Keratinocyte (primary cell): ENCODE data around the gene NODAL. TPM values are rescaled to one million over a fixed set of nuclear protein-coding genes. Genes with fewer than 3 reads are reported as not detected.

ENCODE experiments used
- DNase-seq: peaks from one replicate; pipeline ENCODE4 v3.0.0-alpha.2; 2011; ENCODE audit warnings: low read depth, missing footprints, low spot score
- FAIRE-seq: peaks from 2 replicates; lab custom pipeline; 2011; peaks lifted over from hg19 to GRCh38; lab: Jason Lieb, UNC
- H2AFZ ChIP-seq: 2 replicates; pipeline ENCODE4 v1.6.0; 2012; ENCODE audit warnings: low read length, control low read depth, inconsistent platforms; ENCODE audit not compliant: control insufficient read depth
- H3K27ac ChIP-seq: 2 replicates; pipeline ENCODE4 v1.5.1; 2011; ENCODE audit warnings: low read length; ENCODE audit not compliant: control insufficient read depth, insufficient read depth
- H3K27me3 ChIP-seq: 3 replicates; pipeline ENCODE4 v1.6.0; 2011; ENCODE audit warnings: low read length; ENCODE audit not compliant: control insufficient read depth, insufficient read depth; ENCODE audit errors: extremely low read depth
- H3K36me3 ChIP-seq, 2 experiments: 2 replicates in 1 of 2; 3 replicates in 1 of 2; pipeline ENCODE4 v1.5.1; 2011; ENCODE audit warnings: low read length in 2 of 2, mild to moderate bottlenecking in 1 of 2; ENCODE audit not compliant: control insufficient read depth in 2 of 2, insufficient read depth in 2 of 2; ENCODE audit errors: extremely low read depth in 1 of 2
- H3K4me1 ChIP-seq: 3 replicates; pipeline ENCODE4 v1.5.1; 2011; ENCODE audit warnings: low read length; ENCODE audit not compliant: control insufficient read depth, insufficient read depth; ENCODE audit errors: extremely low read depth
- H3K4me2 ChIP-seq: 3 replicates; pipeline ENCODE4 v1.6.0; 2011; ENCODE audit warnings: low read depth, low read length; ENCODE audit not compliant: control insufficient read depth, insufficient read depth; ENCODE audit errors: extremely low read depth
- H3K4me3 ChIP-seq, 3 experiments: fragments of 200-600 bp in 1 of 3; sonication (generic) in 1 of 3; 2 replicates in 2 of 3; 3 replicates in 1 of 3; pipeline ENCODE4 v1.5.1; 2011 to 2016; ENCODE audit warnings: low read length in 3 of 3, mild to moderate bottlenecking in 3 of 3, control low read depth in 2 of 3, inconsistent platforms in 1 of 3, low read depth in 1 of 3, mixed read lengths in 1 of 3, mixed run types in 1 of 3, moderate library complexity in 1 of 3; ENCODE audit not compliant: control insufficient read depth in 2 of 3, insufficient read depth in 2 of 3; ENCODE audit errors: extremely low read depth in 1 of 3
- H3K79me2 ChIP-seq: 2 replicates; pipeline ENCODE4 v1.6.0; 2012; ENCODE audit warnings: low read length; ENCODE audit not compliant: control insufficient read depth, insufficient read depth
- H3K9ac ChIP-seq: 3 replicates; pipeline ENCODE4 v1.6.0; 2011; ENCODE audit warnings: low read length; ENCODE audit not compliant: control insufficient read depth, insufficient read depth; ENCODE audit errors: extremely low read depth
- H3K9me1 ChIP-seq: 3 replicates; pipeline ENCODE4 v1.6.0; 2011; ENCODE audit warnings: low read length; ENCODE audit not compliant: control insufficient read depth, insufficient read depth; ENCODE audit errors: extremely low read depth
- H3K9me3 ChIP-seq: 2 replicates; pipeline ENCODE4 v1.5.1; 2012; ENCODE audit warnings: low read depth, low read length; ENCODE audit not compliant: control insufficient read depth
- H4K20me1 ChIP-seq: 3 replicates; pipeline ENCODE4 v1.6.0; 2011; ENCODE audit warnings: low read length; ENCODE audit not compliant: control insufficient read depth, insufficient read depth; ENCODE audit errors: extremely low read depth
- CTCF ChIP-seq, 3 experiments: IDR thresholded peaks in 1 of 3; conservative IDR thresholded peaks in 1 of 3; optimal IDR thresholded peaks in 1 of 3; 2 replicates in 2 of 3; 3 replicates in 1 of 3; pipeline versions ENCODE3 to v1.5.1; 2011; ENCODE audit warnings: low read length in 3 of 3, mild to moderate bottlenecking in 3 of 3, moderate library complexity in 2 of 3, control low read depth in 1 of 3, inconsistent platforms in 1 of 3; ENCODE audit not compliant: insufficient read depth in 2 of 3; ENCODE audit errors: extremely low read depth in 1 of 3
- EZH2 ChIP-seq: IDR thresholded peaks from one replicate; pipeline ENCODE4 v1.6.1; 2012; ENCODE audit warnings: inconsistent platforms, mild to moderate bottlenecking, low read length, moderate library complexity
- dilution Hi-C: fragments of 300-500 bp; cut with MboI; formaldehyde crosslinking; loops from one replicate; pipeline ENCODE4 v1.7.0; 2020; ENCODE audit warnings: low sequenced_read_pairs; ENCODE audit not compliant: extremely low pct_ligation_motif_present
- polyA plus RNA-seq, 5 experiments: library from polyadenylated mRNA; depleted of rRNA in 3 of 5; stranded (reverse) in 3 of 5; stranded (forward) in 1 of 5; unstranded in 1 of 5; fragments of >200 nt; gene quantifications; 1 replicate in 1 of 5; 2 replicates in 3 of 5; 3 replicates in 1 of 5; pipeline versions ENCODE4 v1.2.1 to v1.2.3, GENCODE V29; 2011 to 2012; ENCODE audit warnings: missing spikeins in 2 of 5, low read depth in 1 of 5, low replicate concordance in 1 of 5

Gene NODAL
- polyA plus RNA-seq, 1 donor (not counting 4 experiments of a cell fraction or from before 2014, with no cell fraction given): 0.46 TPM

DNA sequence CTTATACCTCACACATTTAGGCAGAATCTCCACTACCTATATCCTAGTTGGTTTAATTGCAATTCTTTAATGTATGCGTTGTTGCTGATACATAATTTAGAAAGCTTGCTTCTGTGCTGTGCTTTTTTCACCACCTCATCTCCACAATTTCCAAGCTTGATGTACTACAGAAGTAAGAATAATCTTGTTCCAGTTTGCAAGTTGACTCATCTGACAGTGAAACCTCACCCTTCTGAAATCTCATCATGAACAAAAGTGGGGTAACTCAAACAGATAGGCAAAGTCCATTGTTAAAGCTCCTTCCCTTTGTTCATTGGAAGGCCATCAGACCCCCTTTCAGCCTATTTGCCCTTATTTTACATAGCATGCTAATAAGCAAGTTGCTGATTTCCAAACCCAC is 23.9 kb downstream of the NODAL start:
- Histone ChIP-seq H3K9ac (no peak overlapping the region), H3K4me3 (no peak overlapping the region), H3K4me2 (no peak overlapping the region), H3K27me3 (no peaks in the 10 kb centered on the region), H3K4me1 (peaks cover 3% of the 10 kb centered on the region), H3K36me3 (peaks cover 12 to 17% of the 10 kb centered on the region in 2 experiments), H3K9me3 (no peaks in the 10 kb centered on the region), H3K9me1 (no peaks in the 10 kb centered on the region), H3K27ac (no peak overlapping the region), H2AFZ (no peak overlapping the region), H3K79me2 (peaks cover 12% of the 10 kb centered on the region), H4K20me1 (no peaks in the 10 kb centered on the region)
- DNase-seq (no peak), FAIRE-seq (peak; percentile 48)
- dilution Hi-C loops: no loop called here
- TF ChIP-seq CTCF (optimal IDR thresholded peaks at IDR 0.05 in 1 of 3, IDR thresholded peaks at IDR 0.05 in 1 of 3, conservative IDR thresholded peaks at IDR 0.05 in 1 of 3; ENCODE audit: extremely low read depth in 1 of 3, insufficient read depth in 2 of 3, low read length in 3 of 3) (no peak), EZH2 (no peak)

GRCh38 chr10:70412356-70412755 is 29.1 kb downstream of the NODAL start:
- Histone ChIP-seq H3K79me2 (peaks cover 44% of the 10 kb centered on the region), H4K20me1 (no peaks in the 10 kb centered on the region)

More at GRCh38 chr10:70412356-70412755, 29.1 kb downstream of the NODAL start:
- no peaks in the 10 kb centered on the region for H3K4me1 ChIP-seq
- H3K27me3 ChIP-seq: no peaks in the 10 kb centered on the region
- FAIRE-seq (no peak), DNase-seq (no peak)
- no peaks in the 10 kb centered on the region for H3K9me3 ChIP-seq
- H3K9me1 ChIP-seq: no peaks in the 10 kb centered on the region
- no peak overlapping the region for H2AFZ ChIP-seq
- H3K9ac ChIP-seq: no peak overlapping the region
- TF ChIP-seq EZH2 (no peak), CTCF (optimal IDR thresholded peaks at IDR 0.05 in 1 of 3, IDR thresholded peaks at IDR 0.05 in 1 of 3, conservative IDR thresholded peaks at IDR 0.05 in 1 of 3; ENCODE audit: extremely low read depth in 1 of 3, insufficient read depth in 2 of 3, low read length in 3 of 3) (no peak)
- H3K4me2 ChIP-seq: no peak overlapping the region
- dilution Hi-C loops: no loop called here
- peaks cover 2 to 3% of the 10 kb centered on the region in 2 experiments for H3K36me3 ChIP-seq
- H3K27ac ChIP-seq: no peak overlapping the region
- no peak overlapping the region for H3K4me3 ChIP-seq
